WERI-Rb-1 (cell line): ENCODE measurements around the gene SFMBT2.
"Not testable (repeated sequence)": the region's sequence is repeated elsewhere in the genome, so short reads cannot be mapped to it uniquely, and the experiment has no call there.

Source experiments
- DNase-seq: peaks from one replicate; pipeline ENCODE4 v3.0.0-alpha.2; 2020
- H3K27ac ChIP-seq: fragments of 250-450 bp; sonication (Bioruptor Pico); 2 replicates; pipeline ENCODE4 v1.5.1; 2020; ENCODE audit warnings: mild to moderate bottlenecking, moderate library complexity
- H3K27me3 ChIP-seq: fragments of 250-450 bp; sonication (Bioruptor Pico); 2 replicates; pipeline ENCODE4 v1.5.1; 2021; ENCODE audit warnings: mild to moderate bottlenecking, low read depth, moderate library complexity; ENCODE audit not compliant: insufficient read depth, severe bottlenecking
- H3K36me3 ChIP-seq: fragments of 250-450 bp; sonication (Bioruptor Pico); 2 replicates; pipeline ENCODE4 v1.5.1; 2020; ENCODE audit warnings: mild to moderate bottlenecking, moderate library complexity
- H3K4me3 ChIP-seq: 2 replicates; pipeline ENCODE4 v1.5.1; 2011; ENCODE audit warnings: low read depth, mild to moderate bottlenecking, control low read depth, low read length
- H3K9me3 ChIP-seq: fragments of 250-450 bp; sonication (Bioruptor Pico); 2 replicates; pipeline ENCODE4 v1.5.1; 2021; ENCODE audit warnings: mild to moderate bottlenecking, moderate library complexity; ENCODE audit not compliant: severe bottlenecking
- CTCF ChIP-seq: IDR thresholded peaks from 2 replicates; pipeline ENCODE4 v1.5.1; 2011; ENCODE audit warnings: low read depth, mild to moderate bottlenecking, control low read depth, inconsistent platforms, low read length

SFMBT2 gene

GRCh38 chr10:7397049-7398035 is 13.5 kb downstream of the SFMBT2 start:
- Histone ChIP-seq H3K27me3 (peaks cover 4% of the 10 kb centered on the region), H3K27ac (no peak overlapping the region), H3K36me3 (no peaks in the 10 kb centered on the region), H3K4me3 (no peak overlapping the region), H3K9me3 (no peaks in the 10 kb centered on the region)
- no peak for DNase-seq
- TF ChIP-seq CTCF, result no peak

GRCh38 chr10:7392301-7392700 is 18.5 kb downstream of the SFMBT2 start:
- not testable (repeated sequence) for H3K4me3 ChIP-seq, H3K27me3 ChIP-seq, H3K27ac ChIP-seq, H3K36me3 ChIP-seq, DNase-seq, H3K9me3 ChIP-seq

- H3K27me3 ChIP-seq, result no peaks in the 10 kb centered on the region
- no peak for DNase-seq
- H3K27ac ChIP-seq, result no peak overlapping the region
- H3K36me3 ChIP-seq, result no peaks in the 10 kb centered on the region
- TF ChIP-seq CTCF, result no peak
- H3K4me3 ChIP-seq, result no peak overlapping the region
- H3K9me3 ChIP-seq, result no peaks in the 10 kb centered on the region
These were observed 19.1 kb downstream of the SFMBT2 start for GRCh38 chr10:7391748-7392147.

GRCh38 chr10:7390689-7391110 is 20.1 kb downstream of the SFMBT2 start:
- not testable (repeated sequence) for H3K27me3 ChIP-seq, H3K36me3 ChIP-seq, H3K27ac ChIP-seq, DNase-seq, H3K9me3 ChIP-seq, H3K4me3 ChIP-seq

- H3K4me3 ChIP-seq, result no peak overlapping the region
- no peak for DNase-seq
- H3K36me3 ChIP-seq, result no peaks in the 10 kb centered on the region
- no peaks in the 10 kb centered on the region for H3K27me3 ChIP-seq
- TF ChIP-seq CTCF, result no peak
- no peak overlapping the region for H3K27ac ChIP-seq
- H3K9me3 ChIP-seq, result no peaks in the 10 kb centered on the region
These were observed 21.0 kb downstream of the SFMBT2 start for GRCh38 chr10:7389844-7390243.

- no peak for DNase-seq
- H3K36me3 ChIP-seq, result no peaks in the 10 kb centered on the region
- no peaks in the 10 kb centered on the region for H3K27me3 ChIP-seq
- no peaks in the 10 kb centered on the region for H3K9me3 ChIP-seq
- TF ChIP-seq CTCF, result no peak
- H3K4me3 ChIP-seq, result no peak overlapping the region
- no peak overlapping the region for H3K27ac ChIP-seq
These were observed 21.5 kb downstream of the SFMBT2 start for GRCh38 chr10:7389346-7389745.

GRCh38 chr10:7388602-7389001 is 22.2 kb downstream of the SFMBT2 start:
- Histone ChIP-seq H3K9me3 (no peaks in the 10 kb centered on the region), H3K4me3 (no peak overlapping the region), H3K27ac (no peak overlapping the region), H3K36me3 (no peaks in the 10 kb centered on the region), H3K27me3 (no peaks in the 10 kb centered on the region)
- no peak for DNase-seq
- TF ChIP-seq CTCF, result no peak

GRCh38 chr10:7388149-7388548 is 22.7 kb downstream of the SFMBT2 start:
- not testable (repeated sequence) for H3K36me3 ChIP-seq, DNase-seq, H3K4me3 ChIP-seq, H3K27ac ChIP-seq, H3K9me3 ChIP-seq, H3K27me3 ChIP-seq
